Transverse colon (tissue), 4 donors: ENCODE measurements around the gene POLR3K.

Experiments used
- CTCF ChIP-seq, 5 experiments: fragments of 200-600 bp in 3 of 5; fragments of 450-650 bp in 2 of 5; sonication (generic) in 3 of 5; IDR thresholded peaks; 1 replicate in 2 of 5; 2 replicates in 3 of 5; pipeline ENCODE4 v1.5.1; 2016 to 2017; ENCODE audit warnings: antibody characterized with exemption in 5 of 5, inconsistent platforms in 3 of 5, mild to moderate bottlenecking in 2 of 5, moderate library complexity in 1 of 5
- EP300 ChIP-seq: sonication (generic); formaldehyde crosslinking; IDR thresholded peaks from one replicate; pipeline ENCODE4 v1.6.1; 2017; ENCODE audit warnings: antibody characterized with exemption, low read depth
- POLR2AphosphoS5 ChIP-seq, 3 donors: sonication (generic); formaldehyde crosslinking; IDR thresholded peaks; one replicate each; pipeline ENCODE4 v1.6.1; 2016; ENCODE audit warnings: antibody characterized with exemption in 3 of 3

GRCh38 chr16:37511-37910, 15.9 kb downstream of the POLR3K start:
- TF ChIP-seq CTCF (IDR thresholded peaks at IDR 0.05) (no peak), EP300 (no peak), POLR2AphosphoS5 (IDR thresholded peaks at IDR 0.05) (no peak)
